HG02973 (cell line): ENCODE data around the gene EI24.
A peak's percentile ranks its signal among the peaks of the same experiment; 100 is the strongest.

Experiments
- ATAC-seq: cut with Tn5 transposase; IDR thresholded peaks from one replicate; pipeline ENCODE4 v1.9.1; 2021; ENCODE audit warnings: moderate library complexity; ENCODE audit not compliant: unreplicated experiment

Gene EI24

DNA sequence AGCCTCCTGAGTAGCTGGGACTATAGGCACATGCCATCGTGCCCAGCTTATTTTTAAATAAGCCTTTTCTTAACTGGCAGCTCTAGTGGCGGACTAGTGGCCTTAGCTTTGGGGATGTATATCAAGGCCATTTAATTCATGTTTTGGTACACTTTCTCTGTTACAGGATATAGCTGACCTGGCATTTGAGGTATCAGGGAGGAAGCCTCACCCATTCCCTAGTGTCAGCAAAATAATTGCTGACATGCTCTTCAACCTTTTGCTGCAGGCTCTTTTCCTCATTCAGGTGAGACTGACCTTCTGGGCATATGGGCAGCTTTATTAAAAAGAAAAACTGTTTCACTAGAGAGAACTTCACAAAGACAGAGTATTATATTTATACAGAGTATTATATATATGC, 9.5 kb downstream of the EI24 start:
- no peak for ATAC-seq

DNA sequence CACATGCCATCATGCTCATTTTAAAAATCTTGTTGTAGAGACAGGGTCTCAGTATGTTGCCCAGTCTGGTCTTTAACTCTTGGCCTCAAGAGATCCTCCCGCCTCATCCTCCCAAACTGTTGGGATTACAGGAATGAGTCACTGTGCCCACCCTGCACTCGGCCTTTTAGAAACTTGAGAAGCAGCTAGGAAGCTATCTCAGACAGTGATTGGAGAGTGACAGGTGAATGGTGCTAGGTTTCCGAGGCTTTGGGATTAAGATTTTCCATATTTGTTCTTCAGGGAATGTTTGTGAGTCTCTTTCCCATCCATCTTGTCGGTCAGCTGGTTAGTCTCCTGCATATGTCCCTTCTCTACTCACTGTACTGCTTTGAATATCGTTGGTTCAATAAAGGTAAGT, 10.5 kb downstream of the EI24 start:
- ATAC-seq: no peak

DNA sequence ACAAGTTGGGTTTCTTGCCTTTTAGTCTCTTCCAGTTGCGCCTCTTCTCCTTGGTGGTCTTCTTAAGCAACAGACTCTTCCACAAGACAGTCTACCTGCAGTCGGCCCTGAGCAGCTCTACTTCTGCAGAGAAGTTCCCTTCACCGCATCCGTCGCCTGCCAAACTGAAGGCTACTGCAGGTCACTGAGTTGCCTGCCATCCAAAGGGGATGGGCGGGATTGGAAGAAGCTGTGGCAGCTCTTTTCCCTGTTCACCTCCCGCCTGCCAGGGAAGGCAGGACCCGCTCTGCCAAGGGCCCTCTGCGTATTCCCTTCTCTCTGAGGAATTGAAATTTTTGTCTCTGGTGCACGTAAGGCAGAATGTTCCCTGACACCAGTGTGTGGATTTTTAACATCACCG, 14.2 kb downstream of the EI24 start:
- no peak for ATAC-seq

DNA sequence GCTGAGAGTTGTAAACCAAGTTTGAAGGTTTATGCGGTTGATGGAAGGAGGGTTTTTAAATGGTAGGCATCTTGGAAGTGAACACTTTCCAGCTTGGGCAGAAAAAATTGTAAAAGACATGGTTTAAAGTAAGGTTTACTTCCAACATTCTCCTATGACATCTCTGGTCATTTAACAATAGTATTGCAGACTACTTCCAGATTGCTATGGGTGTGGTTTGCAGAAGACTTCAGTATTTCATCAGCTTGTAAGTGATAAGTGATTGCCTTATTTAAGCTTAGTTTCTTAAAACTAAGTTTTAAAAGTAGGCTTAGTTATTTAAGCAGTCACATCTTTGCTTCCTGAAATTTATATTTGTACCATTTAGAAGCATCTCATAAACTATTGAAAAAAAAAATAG, 16.2 kb downstream of the EI24 start:
- ATAC-seq: no peak

DNA sequence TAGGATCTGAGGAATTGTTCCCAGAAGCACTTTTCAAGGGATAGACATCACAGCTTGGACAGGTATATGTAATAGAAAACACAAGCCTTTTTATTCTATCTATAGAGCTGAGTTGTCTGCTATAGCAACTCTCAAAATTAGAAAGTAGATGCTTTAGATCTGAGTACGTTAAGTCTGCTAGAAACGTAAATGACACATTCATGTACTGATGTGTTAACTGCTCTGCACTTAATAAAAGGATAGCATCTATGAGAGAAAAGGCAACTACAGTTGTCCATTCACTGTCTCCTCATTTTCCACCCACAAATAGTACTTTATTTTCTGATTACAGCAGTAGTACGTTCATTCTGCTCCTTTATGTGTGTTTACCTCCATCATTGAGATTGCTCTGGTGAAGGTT, 17.3 kb downstream of the EI24 start:
- no peak for ATAC-seq

DNA sequence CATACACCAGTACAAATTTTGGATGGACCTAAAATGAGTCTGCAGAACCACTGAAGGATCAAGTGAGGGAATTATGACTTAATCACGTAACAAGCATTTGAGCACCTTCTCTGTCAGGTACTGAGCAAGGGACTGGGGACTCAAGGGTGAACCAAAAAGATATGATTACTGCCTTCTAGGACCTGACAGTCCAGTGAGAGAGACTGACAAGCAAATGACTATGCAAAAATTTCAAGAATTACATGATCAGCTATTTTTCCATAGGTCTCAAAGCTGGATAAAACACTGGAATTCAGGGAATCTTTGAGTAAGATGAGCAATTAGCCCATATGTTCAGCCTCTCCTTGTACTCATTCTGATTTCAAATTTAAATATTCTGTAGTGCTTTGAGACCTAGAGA, 18.2 kb downstream of the EI24 start:
- ATAC-seq: no peak

DNA sequence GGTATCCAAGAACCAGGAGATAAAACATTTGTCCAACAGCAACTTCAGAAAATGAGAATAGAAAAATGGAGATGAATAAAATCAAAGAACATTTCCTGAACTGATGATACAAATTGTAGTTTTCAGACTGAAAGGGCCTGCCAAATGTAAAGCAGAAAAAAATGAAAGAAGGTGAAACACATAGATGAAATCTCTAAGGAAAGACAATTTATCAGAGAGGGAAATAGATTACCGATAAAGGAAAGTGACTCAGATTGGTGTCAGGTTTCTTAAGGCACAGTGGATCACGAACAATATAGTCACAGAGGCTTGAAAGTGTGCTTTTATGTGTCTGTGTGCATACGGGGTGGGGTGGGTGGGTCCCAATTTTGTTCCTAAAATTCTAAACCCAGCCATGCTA, 19.2 kb downstream of the EI24 start:
- ATAC-seq: no peak

DNA sequence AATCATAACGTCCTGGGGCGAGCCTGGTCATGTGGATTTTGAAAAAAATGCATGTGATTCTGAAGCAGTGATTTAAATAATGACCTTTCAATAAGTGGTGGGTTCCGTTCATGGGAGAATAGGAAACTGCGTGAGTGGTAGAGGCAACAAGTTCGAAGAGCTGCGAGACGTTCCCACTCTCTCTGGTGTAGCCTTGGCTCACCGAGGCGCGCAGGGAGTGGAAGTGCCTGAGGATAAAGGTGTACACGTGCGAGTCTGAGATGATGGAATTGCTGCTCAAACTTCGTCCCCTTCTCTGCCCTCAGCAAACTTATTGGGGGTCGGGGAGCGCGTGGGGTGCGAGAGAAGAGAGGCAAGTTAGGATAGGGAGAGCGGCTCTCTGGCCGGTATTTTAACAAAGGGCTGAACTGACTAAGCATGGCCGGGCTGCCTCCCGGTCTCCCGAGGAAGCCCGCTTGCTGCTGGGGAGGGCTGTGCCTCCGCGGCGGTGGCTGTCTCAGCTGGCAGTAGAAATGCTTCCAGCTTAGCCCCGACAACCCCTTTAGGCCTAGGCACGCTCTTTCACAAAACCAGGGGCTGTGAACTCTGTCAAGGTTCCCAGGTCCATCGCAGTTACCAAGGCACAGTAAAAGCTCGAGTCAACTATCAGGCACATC, 22.5 kb downstream of the EI24 start:
- ATAC-seq: peak; percentile 17

DNA sequence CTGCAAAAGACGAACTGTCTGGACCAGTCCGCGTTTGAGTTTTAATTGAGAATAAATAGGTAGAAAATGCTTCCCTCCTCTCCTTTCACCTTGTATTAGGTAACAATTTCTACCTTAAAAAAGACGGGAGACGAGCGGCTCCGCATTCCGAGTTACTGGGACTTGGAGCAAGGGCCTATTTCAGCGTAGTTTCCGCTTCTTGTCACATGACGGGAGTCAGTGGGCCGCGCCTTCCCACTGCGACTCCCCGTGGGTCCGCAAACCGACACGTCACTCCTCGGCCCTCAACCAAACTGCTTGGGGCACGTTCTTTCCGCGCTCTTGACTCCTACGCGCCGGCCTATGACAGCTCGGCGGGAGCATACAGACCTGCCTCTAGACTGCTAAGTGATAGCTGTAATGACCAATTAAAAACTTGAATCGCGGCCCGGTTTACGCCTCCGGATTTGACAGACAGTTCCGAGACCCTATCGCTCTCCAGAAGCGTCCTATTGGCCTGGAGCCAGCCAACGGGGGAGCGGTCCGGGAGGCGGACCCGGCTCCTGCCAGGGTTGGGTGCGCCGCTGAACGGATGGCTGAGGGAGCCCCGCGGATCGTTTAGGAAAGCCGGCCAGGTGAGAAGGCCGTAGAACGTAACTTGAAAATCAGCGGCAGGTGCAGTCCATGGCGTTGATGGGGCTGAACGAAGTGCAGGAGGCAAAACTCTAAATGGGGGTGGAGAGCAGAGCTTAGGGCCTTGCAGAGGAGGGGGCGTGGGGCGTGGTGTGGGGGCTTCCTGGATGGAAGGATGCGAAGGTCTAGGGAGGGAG, 23.2 kb downstream of the EI24 start, which contains the start of gene STT3A:
TSS of gene STT3A (plus strand) at position 548 of the 809 bp plus-strand sequence. CDS start 3,064 bp downstream, outside the sequence.
- peak; percentile 96 for ATAC-seq

DNA sequence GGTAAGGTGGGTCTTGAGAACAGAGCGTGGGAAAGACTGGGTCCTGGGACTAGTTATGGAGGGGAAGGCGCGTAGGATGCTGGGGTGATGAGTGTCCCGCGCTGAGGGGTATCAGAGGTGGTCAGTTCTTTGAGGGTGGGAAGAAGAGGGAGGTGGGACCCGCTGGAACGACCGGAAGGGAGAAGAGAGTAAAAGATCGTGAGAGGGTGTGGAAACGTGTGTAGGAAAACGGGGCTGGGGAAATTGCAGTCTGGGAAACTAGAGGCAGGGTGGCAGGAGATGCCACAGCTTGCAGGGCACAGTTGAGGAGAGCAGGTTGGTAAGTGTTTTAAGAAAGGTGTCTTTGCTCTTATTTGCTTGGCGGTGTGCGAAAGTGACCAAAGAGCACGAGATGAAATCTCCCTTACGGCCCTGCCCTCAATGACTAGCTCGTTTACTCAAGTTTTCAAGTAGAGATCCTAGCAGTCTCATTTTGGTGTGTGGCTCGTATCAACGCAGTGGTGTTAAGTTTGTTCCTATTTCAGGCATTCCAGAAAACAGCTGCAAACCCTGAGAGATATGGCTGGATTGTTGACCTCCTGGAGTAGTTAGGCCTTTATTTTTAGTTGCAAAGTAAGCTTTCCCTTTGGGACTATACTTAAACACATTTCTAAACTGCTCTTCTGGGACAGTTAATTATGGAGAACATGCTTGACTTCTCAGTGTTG, 24.0 kb downstream of the EI24 start:
- ATAC-seq: no peak

DNA sequence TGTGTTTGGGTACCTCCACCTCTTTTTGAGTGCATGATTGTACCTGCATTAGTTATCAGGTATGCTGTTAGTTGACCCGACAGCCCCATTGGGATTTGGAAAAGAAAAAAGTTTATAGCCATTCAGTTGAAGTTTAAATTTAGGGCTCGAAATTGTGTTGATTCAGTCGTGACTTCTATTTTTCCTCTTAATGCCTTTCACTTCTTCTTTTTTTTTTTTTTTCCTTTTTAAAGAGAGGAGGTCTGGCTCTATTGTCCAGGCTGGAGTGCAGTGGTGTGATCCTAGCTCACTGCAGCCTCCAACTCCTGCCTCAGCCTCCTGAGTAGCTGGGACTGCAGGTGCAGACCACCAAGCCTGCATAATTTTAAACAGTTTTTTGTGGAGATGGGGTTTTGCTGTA, 25.7 kb downstream of the EI24 start:
- ATAC-seq: no peak

DNA sequence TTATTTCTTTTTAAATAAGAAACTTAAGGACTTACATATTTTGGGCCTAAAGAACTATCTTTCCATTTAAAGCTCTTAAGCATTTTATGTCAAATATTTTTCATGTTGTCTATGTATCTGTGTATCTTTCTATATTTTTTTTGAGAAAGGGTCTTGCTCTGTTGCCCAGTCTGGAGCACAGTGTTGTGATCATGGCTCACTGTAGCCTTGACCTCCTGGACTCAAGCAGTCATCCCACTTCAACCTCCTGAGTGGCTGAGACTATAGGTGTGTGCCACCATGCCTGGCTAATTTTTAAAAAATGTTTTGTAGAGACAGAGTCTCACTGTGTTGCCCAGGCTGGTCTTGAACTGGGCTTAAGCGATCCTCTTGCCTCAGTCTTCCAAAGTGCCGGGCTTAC, 31.4 kb downstream of the EI24 start:
- ATAC-seq: no peak

DNA sequence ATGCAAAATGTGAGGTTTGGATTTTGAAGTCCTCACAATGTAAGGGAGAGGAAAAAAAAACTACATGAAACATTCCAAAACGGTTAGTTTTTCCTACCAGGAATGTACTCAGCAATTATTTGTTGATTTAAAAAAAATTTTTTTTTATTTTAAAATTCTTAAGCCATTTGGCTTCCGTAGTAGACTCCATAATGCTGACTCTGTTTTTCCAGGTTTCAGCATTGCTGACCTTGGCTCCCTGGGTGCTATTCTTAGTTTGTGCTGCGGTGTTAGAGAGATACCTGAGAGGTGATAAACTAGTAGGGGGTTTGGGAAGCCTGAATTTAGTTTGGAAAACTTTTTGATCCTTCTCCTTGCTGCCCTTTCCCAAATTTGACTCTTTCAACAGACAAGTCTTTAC, 33.9 kb downstream of the EI24 start:
- no peak for ATAC-seq

DNA sequence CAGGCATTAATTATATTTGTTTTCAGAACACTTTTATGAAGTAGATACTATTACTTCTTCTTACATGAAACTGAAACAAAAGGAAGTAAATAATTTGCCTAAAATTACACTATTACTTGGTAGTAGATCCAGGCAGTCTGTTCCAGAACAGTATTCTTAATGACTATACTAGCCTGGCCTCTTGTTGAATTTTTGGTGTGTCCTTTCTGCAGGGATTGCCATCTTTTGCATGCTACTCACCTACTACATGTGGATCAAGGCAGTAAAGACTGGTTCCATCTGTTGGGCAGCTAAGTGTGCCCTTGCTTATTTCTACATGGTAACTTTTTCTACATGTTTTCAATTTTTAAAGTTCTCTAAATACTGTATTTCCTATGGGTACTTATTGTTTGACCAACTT, 36.1 kb downstream of the EI24 start:
- no peak for ATAC-seq

DNA sequence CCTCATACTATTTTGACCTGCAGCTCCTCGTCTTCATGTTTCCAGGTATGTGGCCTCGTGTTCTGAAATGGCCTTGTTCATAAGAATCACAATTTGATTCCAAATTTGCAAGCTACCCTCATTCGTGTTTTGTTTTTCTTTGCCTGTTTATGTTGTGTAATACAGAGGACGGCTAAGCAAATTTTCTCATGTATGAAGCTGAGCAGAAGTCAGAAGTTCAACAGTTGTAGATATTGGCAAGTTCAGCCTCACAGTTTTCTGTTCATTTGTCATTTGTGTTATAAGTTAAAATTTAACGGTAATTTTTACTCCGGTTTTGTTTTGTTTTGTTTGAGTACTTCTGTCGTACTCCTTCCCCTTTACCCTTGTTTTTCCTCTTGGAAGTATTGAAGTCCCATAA, 40.3 kb downstream of the EI24 start:
- no peak for ATAC-seq

DNA sequence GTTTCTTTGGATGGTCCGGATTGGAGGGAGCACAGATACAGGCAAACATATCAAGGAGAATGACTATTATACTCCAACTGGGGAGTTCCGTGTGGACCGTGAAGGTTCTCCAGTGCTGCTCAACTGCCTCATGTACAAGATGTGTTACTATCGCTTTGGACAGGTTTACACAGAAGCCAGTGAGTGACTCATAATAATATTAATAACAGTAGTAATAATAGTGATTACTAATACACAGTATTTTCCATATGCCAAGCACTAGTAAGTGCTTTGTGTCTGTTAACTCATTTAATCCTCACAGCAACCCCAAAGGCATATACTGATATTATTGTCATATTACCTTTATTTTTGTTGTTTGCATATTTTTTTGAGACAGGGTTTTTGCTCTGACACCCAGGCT, 49.1 kb downstream of the EI24 start:
- ATAC-seq: no peak

DNA sequence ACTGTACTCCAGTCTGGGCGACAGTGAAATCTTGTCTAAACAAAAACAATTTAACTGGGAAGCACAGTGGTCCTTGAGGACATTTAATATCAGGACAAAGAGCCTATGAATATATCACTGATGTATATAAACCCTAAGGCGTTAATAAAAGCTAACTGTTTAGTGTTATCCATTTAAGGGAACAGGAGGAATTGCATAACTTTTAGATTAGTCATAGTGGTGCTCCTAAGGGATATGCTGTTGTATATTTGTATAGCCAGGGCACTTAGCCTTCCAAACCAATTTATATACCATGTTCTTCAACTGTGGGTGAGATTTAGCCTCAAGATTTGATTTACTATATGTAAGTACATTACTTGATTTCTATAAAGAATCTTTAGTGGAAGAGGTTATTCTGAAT, 52.7 kb downstream of the EI24 start:
- no peak for ATAC-seq

DNA sequence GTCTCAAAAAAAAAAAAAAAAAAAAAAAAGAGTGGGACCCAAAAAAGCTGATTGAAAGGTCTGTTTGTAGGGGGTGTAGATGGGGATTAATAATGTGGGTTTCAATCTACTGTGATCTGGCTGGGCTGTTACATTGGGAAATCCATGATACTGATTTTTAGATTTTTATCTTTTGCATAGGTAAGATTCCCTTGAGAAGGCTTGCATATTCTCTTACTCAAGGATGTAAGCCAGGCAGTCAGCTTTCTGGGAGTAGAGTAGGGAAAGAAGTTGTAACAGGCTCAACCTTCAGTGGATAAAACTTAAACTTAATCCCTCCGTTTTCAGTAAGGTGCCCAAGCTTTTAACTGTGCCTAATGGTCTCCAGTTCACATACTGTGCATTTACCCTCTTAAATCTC, 53.8 kb downstream of the EI24 start:
- no peak for ATAC-seq

DNA sequence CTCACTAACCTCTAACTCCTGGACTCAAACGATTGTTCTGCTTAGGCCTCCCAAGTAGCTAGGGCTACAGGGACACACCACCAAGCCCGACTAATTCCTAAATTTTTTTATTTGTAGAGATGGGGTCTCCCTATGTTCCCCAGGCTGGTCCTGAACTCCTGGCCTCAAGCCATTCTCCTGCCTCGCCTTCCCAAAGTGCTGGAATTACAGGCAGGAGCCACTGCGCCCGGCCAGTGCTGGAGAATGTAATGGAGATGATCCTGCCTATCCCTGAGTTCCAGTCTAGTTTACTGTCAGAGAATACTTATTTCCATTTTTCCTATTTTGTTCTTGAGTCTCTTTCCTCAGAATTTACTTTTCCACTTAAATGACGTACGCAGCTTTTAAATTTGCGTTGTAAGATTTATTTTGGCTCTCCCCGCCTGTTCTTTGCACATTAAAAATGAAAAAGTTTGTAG, 55.5 kb downstream of the EI24 start, which contains the start of gene CHEK1:
TSS of gene CHEK1 (plus strand) at position 408 of the 458 bp plus-strand sequence. CDS start 1,606 bp downstream, outside the sequence.
- ATAC-seq: no peak

DNA sequence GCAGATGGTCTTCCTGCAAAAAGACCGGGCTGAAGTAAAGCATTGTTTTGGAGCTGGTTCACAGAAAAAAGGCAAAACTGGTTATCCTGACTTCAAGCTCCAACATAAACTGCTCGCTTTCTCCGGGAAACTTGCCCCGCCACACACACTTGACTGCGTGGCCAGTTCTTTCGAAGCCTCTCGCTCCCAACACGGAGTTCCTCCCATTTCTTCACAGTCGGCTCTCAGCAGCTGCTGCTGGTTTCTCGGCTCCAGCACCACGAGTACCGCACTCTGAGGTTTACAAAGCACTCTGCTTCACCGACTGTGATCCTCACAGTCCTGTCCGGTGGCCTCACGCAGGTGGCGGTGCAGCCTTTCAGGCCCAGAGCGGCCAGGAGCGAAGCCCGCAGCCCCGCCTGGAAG, 56.0 kb downstream of the EI24 start:
- peak; percentile 16 for ATAC-seq

DNA sequence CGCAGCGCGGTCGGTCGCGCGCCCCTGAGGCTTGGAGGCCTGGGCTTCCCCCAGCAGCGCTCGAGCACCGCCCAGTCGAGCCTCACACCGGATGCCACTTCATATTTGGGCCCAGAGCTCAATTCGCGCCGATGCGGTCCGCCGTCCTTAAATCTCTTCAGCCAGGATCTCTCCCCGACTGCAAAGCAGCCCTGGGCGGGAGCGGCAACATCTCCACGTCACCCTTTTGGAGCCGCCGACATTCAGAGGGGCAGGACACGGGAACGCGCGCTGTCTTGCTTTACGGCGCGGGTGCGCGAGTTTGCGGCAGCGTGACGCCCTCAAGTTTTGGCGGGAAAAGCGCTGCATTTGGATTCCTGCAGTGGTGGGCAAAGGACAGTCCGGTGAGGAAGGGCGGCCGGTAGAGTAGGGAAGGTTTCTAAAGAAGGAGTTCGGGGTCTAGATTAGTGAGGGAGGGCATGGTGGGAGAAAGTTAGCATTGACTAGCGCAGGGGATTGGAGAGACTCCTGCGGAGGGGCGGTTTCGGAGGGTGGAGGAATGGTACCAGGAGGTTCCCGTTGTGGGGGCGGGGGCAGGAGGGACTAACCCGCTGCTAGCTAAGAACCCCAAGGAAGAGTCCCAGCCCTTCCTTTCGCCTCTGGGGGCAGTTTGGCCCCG, 56.5 kb downstream of the EI24 start:
- ATAC-seq: peak; percentile 75
